AG04449 (cell line): ENCODE results near the gene MRPS10.
"Not testable (repeated sequence)": the region's sequence is repeated elsewhere in the genome, so short reads cannot be mapped to it uniquely, and the experiment has no call there.

Experiments
- CTCF ChIA-PET: fragments of 350-600 bp; formaldehyde crosslinking; extraction: SDS; loops from one replicate; lab custom pipeline; 2021; ENCODE audit warnings: antibody characterized with exemption; lab: Yijun Ruan, JAX
- POLR2A ChIA-PET: fragments of 400-600, 350-600 bp; formaldehyde crosslinking; extraction: SDS; loops from one replicate; lab custom pipeline; 2020; ENCODE audit warnings: antibody characterized with exemption, inconsistent platforms; lab: Yijun Ruan, JAX
- DNase-seq: peaks from one replicate; pipeline ENCODE4 v3.0.0-alpha.2; 2010; ENCODE audit warnings: low read depth, low spot score
- H3K4me3 ChIP-seq: 2 replicates; pipeline ENCODE4 v1.5.1; 2011; ENCODE audit warnings: low read depth, mild to moderate bottlenecking, control low read depth, low read length
- TF ChIP-seq, protein P1 (sequence below): IDR thresholded peaks from one replicate; pipeline ENCODE4 v1.5.1; 2011; ENCODE audit warnings: mild to moderate bottlenecking, moderate library complexity, low read length, control low read depth, inconsistent platforms; ENCODE audit not compliant: insufficient read depth; ENCODE audit errors: missing control alignments

Gene MRPS10

DNA sequence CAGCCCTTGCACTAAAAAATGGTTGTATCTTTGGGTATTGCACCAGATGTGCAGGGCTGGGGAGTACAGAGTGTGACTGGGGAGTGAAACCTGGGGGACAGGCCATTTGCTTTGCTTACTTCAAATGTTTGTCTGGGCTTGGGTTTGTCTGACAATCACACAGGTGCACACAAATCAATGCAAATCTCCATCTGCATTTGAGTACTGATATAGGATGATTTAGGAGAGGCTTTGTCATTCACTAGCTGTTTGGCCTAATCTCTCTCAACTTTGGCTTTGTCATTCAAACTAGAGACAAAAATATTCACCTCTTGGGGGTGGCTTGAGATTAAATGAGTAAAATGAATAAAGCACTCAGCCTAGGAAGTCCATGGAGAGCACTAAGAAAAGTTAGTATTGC, 40.7 kb downstream of the MRPS10 start:
- CTCF ChIA-PET, result interaction anchor here (1.0 to 2.5 kb wide), 3 partner anchors 10 to 85 kb away, joined by 3 to 8 read pairs (median 4); no protein-coding TSS in a partner anchor
- POLR2A ChIA-PET, result no interaction called here
- no peak overlapping the region for H3K4me3 ChIP-seq
- DNase-seq, result no peak
- TF ChIP-seq, protein P1, sequence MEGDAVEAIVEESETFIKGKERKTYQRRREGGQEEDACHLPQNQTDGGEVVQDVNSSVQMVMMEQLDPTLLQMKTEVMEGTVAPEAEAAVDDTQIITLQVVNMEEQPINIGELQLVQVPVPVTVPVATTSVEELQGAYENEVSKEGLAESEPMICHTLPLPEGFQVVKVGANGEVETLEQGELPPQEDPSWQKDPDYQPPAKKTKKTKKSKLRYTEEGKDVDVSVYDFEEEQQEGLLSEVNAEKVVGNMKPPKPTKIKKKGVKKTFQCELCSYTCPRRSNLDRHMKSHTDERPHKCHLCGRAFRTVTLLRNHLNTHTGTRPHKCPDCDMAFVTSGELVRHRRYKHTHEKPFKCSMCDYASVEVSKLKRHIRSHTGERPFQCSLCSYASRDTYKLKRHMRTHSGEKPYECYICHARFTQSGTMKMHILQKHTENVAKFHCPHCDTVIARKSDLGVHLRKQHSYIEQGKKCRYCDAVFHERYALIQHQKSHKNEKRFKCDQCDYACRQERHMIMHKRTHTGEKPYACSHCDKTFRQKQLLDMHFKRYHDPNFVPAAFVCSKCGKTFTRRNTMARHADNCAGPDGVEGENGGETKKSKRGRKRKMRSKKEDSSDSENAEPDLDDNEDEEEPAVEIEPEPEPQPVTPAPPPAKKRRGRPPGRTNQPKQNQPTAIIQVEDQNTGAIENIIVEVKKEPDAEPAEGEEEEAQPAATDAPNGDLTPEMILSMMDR, result no peak

DNA sequence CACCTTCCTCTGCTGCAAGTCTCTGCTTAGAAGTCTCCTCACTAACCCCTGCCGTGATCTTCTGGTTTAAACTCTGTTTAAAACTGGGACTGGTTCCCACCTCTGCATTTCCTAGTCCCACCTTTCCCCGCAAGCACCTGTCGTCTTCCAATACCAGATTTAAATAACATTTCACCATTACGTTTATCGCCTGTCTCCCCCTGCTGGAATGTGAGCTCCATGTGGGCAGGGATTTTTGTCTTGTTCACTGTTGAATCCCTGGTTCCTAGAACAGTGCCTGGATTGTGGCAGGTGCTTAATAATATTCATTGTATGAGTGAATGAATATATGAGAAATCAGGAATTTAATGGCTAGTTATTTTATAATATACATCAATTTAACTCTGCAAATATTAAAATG, 41.8 kb downstream of the MRPS10 start:
- CTCF ChIA-PET, result interaction anchor here (0.6 to 0.9 kb wide), 3 partner anchors 103 to 266 kb away, joined by 3 read pairs; no protein-coding TSS in a partner anchor
- POLR2A ChIA-PET, result no interaction called here
- TF ChIP-seq, protein P1, result no peak
- no peak for DNase-seq
- no peak overlapping the region for H3K4me3 ChIP-seq

DNA sequence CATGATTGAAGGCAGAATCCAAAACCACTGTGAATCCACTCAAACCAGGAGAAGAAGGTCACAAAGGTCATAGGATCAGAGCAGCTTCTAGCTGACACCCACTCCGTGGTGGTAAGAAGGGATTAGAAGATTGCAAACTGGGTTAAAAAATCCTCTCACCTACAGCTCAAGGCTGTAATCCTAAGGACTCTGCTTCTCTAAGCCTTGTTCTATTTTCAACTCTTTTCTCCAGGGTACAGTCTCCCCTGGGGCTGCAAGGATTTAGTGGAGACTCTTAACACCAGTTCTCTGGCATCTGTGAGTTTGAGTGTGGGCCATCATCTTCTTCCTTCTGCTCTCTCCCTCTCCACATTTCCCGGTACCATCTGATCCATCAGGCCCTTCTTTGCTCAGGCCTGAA, 44.6 kb downstream of the MRPS10 start, which contains the start of gene GUCA1A:
GUCA1A (plus strand) TSS at position 264 of the 400 bp plus-strand sequence. CDS start 250 bp downstream, outside the sequence.
- TF ChIP-seq, protein P1, result no peak
- CTCF ChIA-PET, result interaction anchor here (1.2 to 14.3 kb wide), 3 partner anchors 9 to 96 kb away, joined by 4 to 276 read pairs (median 13); no protein-coding TSS in a partner anchor
- no peak within 1 kb of the TSS for H3K4me3 ChIP-seq
- no peak for DNase-seq
- POLR2A ChIA-PET, result no interaction called here

DNA sequence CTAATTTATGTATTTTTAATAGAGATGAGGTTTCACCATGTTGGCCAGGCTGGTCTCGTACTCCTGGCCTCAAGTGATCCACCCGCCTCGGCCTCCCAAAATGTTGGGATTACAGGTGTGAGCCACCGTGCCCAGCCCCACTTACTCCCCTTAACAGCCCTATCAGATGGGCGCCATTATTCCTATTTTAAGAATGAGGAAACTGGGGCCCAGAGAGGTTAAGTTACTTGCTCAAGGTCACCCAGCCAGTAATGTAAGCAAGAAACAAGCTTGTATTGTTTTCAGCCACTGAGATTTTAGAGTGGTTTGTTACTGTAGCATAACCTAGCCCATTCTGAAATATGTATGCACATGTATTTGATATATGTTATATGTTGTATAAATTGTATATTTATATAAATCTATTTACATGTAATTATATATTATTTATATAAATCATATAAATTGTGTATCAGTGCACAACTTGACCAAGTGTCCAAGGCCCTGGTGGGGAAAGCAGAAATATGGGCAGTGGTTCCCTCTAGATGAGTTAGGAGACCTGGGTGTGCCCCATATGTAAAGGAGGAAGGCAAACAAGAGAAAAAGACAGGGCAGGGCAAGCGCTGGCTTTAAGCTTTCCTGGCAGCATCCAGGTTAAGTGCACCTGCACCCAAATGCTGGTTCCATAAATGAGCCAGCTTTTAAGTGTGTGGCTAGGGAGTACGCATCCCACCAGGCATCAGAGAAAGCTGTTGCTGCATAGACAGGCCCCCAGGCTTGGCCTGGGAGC, 45.7 kb downstream of the MRPS10 start:
- ChIA-PET CTCF (interaction anchor here (0.8 to 14.3 kb wide), 6 partner anchors 8 to 376 kb away, joined by 3 to 276 read pairs (median 6); no protein-coding TSS in a partner anchor), POLR2A (no interaction called here)

DNA sequence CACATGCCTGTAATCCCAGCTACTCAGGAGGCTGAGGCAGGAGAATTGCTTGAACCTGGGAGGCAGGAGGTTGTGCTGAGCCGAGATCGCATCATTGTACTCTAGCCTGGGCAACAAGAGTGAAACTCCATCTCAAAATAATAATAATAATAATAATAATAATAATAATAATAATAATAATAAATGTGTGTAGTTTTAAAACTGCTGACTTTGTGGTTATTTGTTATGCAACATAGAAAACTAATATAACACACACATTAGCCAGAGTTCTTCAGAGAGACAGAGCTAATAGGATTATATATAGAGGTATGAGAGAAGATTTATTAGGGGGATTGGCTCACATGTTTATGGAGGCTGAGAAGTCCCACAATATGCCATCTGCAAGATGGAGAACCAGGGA, 47.9 kb downstream of the MRPS10 start:
- CTCF ChIA-PET, result interaction anchor here (0.6 to 14.3 kb wide), 8 partner anchors 10 to 382 kb away, joined by 3 to 276 read pairs (median 6); no protein-coding TSS in a partner anchor
- DNase-seq, H3K4me3 ChIP-seq, POLR2A ChIA-PET: not testable (repeated sequence)

More for the DNA sequence above, 45.7 kb downstream of the MRPS10 start:
- H3K4me3 ChIP-seq, result no peak overlapping the region
- DNase-seq, result no peak
- TF ChIP-seq, protein P1, result no peak

DNA sequence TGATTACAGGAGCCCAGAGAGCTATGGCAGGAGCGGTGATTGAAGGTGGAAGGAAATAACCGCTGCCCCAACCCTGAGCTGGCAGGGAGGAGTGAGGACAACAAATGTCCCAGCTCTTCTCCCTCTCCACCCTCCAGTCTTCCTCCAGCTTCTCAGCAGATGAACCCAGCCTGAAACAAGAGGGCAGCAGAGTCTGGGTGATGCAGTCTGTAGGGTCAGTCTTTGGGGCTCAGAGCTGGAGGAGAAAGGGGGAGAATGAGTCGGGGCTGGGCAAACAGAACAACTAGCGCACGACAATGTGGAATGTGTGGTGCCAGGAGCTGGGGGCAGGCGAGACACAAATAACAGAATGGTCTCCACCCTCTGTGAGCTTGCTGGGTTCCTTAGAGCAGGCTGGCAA, 49.0 kb downstream of the MRPS10 start:
- no peak overlapping the region for H3K4me3 ChIP-seq
- TF ChIP-seq, protein P1, result peak; percentile 10
- ChIA-PET CTCF (interaction anchor here (0.8 to 14.3 kb wide), 19 partner anchors 11 to 391 kb away, joined by 3 to 276 read pairs (median 5); partner anchors contain the start of genes GUCA1B and TOMM6), POLR2A (no interaction called here)
- DNase-seq, result no peak
